ENCODE measurements around the gene PSME1. TPM values are rescaled to one million over a fixed set of nuclear protein-coding genes. Genes with fewer than 3 reads are reported as not detected.

PSME1 gene
- total and polyA plus RNA-seq, 3 experiments from 2014 or later = 343 to 1,041 (median 347) TPM

DNA sequence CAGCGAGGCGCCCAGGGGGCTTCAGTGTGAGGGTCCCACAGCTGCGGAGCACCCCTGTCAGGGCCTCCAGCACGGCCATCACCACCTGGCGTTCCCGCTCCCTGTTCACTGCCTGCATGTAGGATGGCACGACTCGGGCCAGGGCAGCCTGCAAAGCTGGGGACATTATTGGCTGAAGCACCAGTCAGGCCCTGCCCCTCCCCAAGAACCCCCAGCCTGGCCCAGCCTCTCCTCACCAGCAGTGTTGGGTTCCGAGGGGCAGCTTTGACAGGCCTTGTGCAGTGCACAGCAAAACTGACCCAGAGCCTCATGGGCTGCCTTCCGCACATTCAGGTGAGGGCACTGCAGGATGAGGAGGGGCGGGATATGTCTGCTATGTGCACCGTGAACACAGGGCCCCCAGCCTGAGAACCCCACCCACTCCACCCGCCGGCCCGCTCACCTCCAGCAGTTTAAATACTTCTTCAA, 47.1 kb downstream of the PSME1 start:
- Histone ChIP-seq H3K9me3 (ENCODE audit: low read length) (no peaks in the 10 kb centered on the region), H3K27ac (ENCODE audit: low read depth, low read length) (no peak overlapping the region), H3K4me1 (ENCODE audit: insufficient read depth, low read length) (peaks cover 13% of the 10 kb centered on the region), H3K4me3 (ENCODE audit: low read length) (no peak overlapping the region), H3K36me3 (ENCODE audit: insufficient read depth, low read length) (peaks cover 47% of the 10 kb centered on the region), H3K27me3 (ENCODE audit: insufficient read depth, low read length, poor library complexity, severe bottlenecking) (no peaks in the 10 kb centered on the region)
- CTCF ChIA-PET = interaction anchor here (1.6 kb wide), 1 partner anchor 22 kb away, joined by 6 read pairs; the partner anchor contains the start of gene IRF9
- Mint-ChIP-seq H3K4me1 (peaks cover 14 to 16% (median 16%) of the 10 kb centered on the region in 3 donors), H3K27me3 (no peaks in the 10 kb centered on the region), H3K9me3 (no peaks in the 10 kb centered on the region), H3K4me3 (no peak overlapping the region), H3K36me3 (peaks cover 0 to 87% (median 4%) of the 10 kb centered on the region in 3 donors), H3K27ac (peak overlapping the region in 1 of 8 donors; percentile 48)
- no peak for DNase-seq
- POLR2A ChIA-PET = no interaction called here

DNA sequence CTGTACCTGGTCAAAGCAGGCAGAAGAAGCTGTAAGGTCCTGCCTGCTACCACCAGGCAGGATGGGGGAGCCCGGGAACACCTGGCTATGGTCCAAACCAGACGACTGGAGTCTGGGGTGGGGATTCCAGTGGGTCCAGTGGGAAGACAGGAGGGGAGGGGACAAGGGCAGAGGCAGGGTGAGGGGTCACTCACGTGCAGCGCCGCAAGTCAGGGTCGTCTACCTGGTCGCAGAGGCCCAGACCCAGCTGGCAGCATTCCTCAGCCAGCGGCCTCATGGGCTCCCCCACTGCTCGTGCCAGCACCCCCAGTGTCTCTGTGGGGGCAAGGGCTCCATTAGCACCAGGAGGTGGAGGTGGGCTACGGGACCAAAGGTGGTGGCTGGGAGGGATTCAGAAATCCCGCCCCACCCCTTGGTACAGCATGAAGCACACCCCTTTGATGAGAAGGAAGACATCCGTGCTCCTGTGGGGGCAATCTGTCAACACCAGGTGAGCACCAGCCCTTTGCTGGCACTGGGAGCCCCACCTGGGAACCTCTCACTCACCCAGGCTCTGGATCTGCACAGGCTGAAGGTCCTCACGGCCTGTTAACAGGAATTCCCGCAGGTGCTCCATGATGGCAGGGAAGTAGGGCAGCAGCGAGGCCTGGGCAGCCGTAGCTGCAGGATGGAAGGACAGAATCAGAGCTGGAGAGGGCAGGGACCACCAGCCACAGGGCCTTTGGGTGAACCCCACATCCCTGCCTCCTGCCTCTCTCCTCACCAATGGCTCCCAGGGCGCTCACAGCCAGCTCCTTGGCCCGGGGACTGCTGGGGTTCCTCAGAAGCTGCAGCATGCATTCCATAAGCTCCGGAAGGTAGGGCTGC, 48.3 kb downstream of the PSME1 start:
- H3K4me1 ChIP-seq (ENCODE audit: insufficient read depth, low read length) = peaks cover 22% of the 10 kb centered on the region
- Mint-ChIP-seq H3K9me3 (no peaks in the 10 kb centered on the region), H3K36me3 (peaks cover 0 to 78% (median 4%) of the 10 kb centered on the region in 3 donors), H3K27me3 (no peaks in the 10 kb centered on the region), H3K4me1 (peaks cover 23 to 28% (median 27%) of the 10 kb centered on the region in 3 donors), H3K27ac (peak overlapping the region in 2 of 8 donors; percentile 17 to 27), H3K4me3 (no peak overlapping the region)
- POLR2A ChIA-PET = no interaction called here
- H3K9me3 ChIP-seq (ENCODE audit: low read length) = no peaks in the 10 kb centered on the region
- no peak overlapping the region for H3K27ac ChIP-seq (ENCODE audit: low read depth, low read length)
- H3K27me3 ChIP-seq (ENCODE audit: insufficient read depth, low read length, poor library complexity, severe bottlenecking) = no peaks in the 10 kb centered on the region
- peaks cover 42% of the 10 kb centered on the region for H3K36me3 ChIP-seq (ENCODE audit: insufficient read depth, low read length)
- DNase-seq = no peak
- CTCF ChIA-PET = interaction anchor here (0.6 to 2.4 kb wide), 4 partner anchors 11 to 74 kb away, joined by 3 to 6 read pairs (median 4); partner anchors contain the start of genes IRF9 and TM9SF1
- no peak overlapping the region for H3K4me3 ChIP-seq (ENCODE audit: low read length)

DNA sequence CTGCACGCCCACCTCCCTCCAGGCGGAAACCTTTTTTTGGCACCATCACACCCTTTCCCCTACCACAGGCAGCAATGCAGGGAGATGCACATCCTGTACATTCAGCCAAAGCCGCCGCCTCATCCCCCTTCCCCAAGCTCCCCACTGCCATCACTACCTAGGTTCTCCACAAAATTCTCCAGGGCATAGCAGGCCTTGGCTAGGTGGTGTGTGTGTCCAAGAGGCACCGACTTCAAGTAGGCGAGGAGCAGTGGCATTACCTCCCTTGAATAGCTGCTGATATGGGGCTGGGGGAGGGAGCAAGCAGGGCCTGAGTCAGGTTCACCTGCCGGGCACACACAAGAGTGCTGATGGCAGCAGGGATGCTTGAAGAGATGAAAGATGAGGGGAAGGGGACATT, 49.0 kb downstream of the PSME1 start:
- POLR2A ChIA-PET = interaction anchor here (1.2 kb wide), 1 partner anchor 11 kb away, joined by 3 read pairs; no protein-coding TSS in a partner anchor

DNA sequence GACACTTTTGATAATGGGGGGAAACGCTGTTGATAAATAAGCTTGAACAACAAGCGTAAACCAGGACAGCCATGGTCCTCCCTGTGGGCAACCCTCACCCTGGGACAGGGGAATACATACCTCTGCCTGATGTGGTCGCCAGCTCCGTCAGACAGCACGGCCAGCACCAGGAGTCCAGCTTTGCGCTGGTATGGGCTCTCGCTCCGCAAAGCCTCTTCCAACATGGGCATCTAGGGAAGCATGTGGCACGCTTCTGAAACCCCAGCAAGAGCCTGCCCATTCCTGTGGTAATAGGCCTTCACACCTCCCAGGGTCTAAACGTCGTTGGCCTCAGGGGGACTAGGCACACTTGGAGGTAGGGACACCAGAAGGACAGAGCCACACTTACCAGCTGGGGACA, 49.7 kb downstream of the PSME1 start:
- POLR2A ChIA-PET = interaction anchor here (0.6 to 1.2 kb wide), 2 partner anchors 10 to 27 kb away, joined by 3 read pairs; no protein-coding TSS in a partner anchor
- Mint-ChIP-seq H3K36me3 (peaks cover 0 to 70% (median 3%) of the 10 kb centered on the region in 3 donors), H3K4me1 (peaks cover 24 to 34% (median 29%) of the 10 kb centered on the region in 3 donors), H3K27ac (peak overlapping the region in 3 of 8 donors; percentile 58 to 99 (median 66)), H3K9me3 (no peaks in the 10 kb centered on the region), H3K27me3 (no peaks in the 10 kb centered on the region), H3K4me3 (peak overlapping the region in 1 of 7 donors; percentile 24)
- no peaks in the 10 kb centered on the region for H3K9me3 ChIP-seq (ENCODE audit: low read length)
- no peak overlapping the region for H3K27ac ChIP-seq (ENCODE audit: low read depth, low read length)
- CTCF ChIA-PET = interaction anchor here (1.3 to 5.2 kb wide), 3 partner anchors 10 to 246 kb away, joined by 4 to 36 read pairs (median 6); partner anchors contain the start of genes IRF9 and TM9SF1
- H3K4me3 ChIP-seq (ENCODE audit: low read length) = no peak overlapping the region
- no peak for DNase-seq
- H3K27me3 ChIP-seq (ENCODE audit: insufficient read depth, low read length, poor library complexity, severe bottlenecking) = no peaks in the 10 kb centered on the region
- H3K4me1 ChIP-seq (ENCODE audit: insufficient read depth, low read length) = peaks cover 25% of the 10 kb centered on the region
- H3K36me3 ChIP-seq (ENCODE audit: insufficient read depth, low read length) = peaks cover 31% of the 10 kb centered on the region

More for the DNA sequence above, 49.0 kb downstream of the PSME1 start:
- Mint-ChIP-seq H3K27ac (peak overlapping the region in 3 of 8 donors; percentile 18 to 99 (median 35)), H3K4me1 (peaks cover 24 to 33% (median 29%) of the 10 kb centered on the region in 3 donors), H3K36me3 (peaks cover 0 to 73% (median 4%) of the 10 kb centered on the region in 3 donors), H3K9me3 (no peaks in the 10 kb centered on the region), H3K4me3 (peak overlapping the region in 1 of 7 donors; percentile 65), H3K27me3 (no peaks in the 10 kb centered on the region)
- Histone ChIP-seq H3K27ac (ENCODE audit: low read depth, low read length) (no peak overlapping the region), H3K9me3 (ENCODE audit: low read length) (no peaks in the 10 kb centered on the region), H3K36me3 (ENCODE audit: insufficient read depth, low read length) (peaks cover 37% of the 10 kb centered on the region), H3K4me3 (ENCODE audit: low read length) (no peak overlapping the region), H3K4me1 (ENCODE audit: insufficient read depth, low read length) (peaks cover 25% of the 10 kb centered on the region), H3K27me3 (ENCODE audit: insufficient read depth, low read length, poor library complexity, severe bottlenecking) (no peaks in the 10 kb centered on the region)
- DNase-seq = no peak
- CTCF ChIA-PET = interaction anchor here (1.3 to 5.2 kb wide), 3 partner anchors 10 to 247 kb away, joined by 4 to 36 read pairs (median 6); partner anchors contain the start of genes IRF9 and TM9SF1

DNA sequence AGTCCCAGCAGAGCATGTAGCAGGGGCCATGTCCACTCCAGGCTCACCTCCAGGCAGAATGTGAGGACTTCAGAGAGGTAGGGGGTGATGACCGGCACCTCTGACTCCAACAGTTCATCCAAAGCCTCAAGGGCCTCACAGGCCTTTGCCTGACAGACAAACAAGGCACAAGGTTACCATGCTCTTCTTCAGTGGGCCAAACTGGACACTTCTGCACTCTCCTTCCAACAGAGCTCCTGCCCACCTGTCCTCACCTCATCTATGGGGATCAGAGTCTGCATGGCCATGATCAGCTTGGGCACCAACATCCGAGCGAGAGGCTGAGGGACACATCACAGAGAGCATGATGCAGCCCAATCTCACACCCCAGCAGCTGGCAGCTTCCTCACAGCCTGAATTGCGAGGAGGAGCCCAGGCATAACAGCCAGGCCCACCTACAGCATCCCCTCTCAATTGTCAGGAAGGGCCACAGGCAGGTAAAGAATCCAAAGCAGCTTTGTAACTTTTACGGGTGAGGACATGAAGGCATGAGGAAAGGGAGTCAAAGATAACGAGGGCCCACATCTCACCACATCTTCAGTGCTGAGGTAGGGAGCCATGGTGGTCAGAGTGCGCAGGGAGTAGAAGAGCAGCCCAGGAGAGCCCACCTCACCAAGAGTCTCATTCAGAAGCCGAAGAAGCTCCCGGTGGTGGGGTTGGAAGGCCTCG, 51.0 kb downstream of the PSME1 start:
- H3K9me3 ChIP-seq (ENCODE audit: low read length) = no peaks in the 10 kb centered on the region
- no peak overlapping the region for H3K27ac ChIP-seq (ENCODE audit: low read depth, low read length)
- ChIA-PET POLR2A (interaction anchor here (1.3 kb wide), 1 partner anchor 25 kb away, joined by 3 read pairs; no protein-coding TSS in a partner anchor), CTCF (interaction anchor here (0.8 to 5.2 kb wide), 4 partner anchors 26 to 250 kb away, joined by 3 to 36 read pairs (median 5); partner anchors contain the start of genes IRF9 and TINF2)
- Mint-ChIP-seq H3K4me3 (peak overlapping the region; percentile 34 to 94 (median 69)), H3K27ac (peak overlapping the region; percentile 58 to 99 (median 86)), H3K9me3 (no peaks in the 10 kb centered on the region), H3K27me3 (no peaks in the 10 kb centered on the region), H3K36me3 (peaks cover 0 to 68% (median 0%) of the 10 kb centered on the region in 3 donors), H3K4me1 (peaks cover 21 to 43% (median 30%) of the 10 kb centered on the region in 3 donors)
- H3K36me3 ChIP-seq (ENCODE audit: insufficient read depth, low read length) = peaks cover 36% of the 10 kb centered on the region
- H3K4me3 ChIP-seq (ENCODE audit: low read length) = no peak overlapping the region
- H3K27me3 ChIP-seq (ENCODE audit: insufficient read depth, low read length, poor library complexity, severe bottlenecking) = no peaks in the 10 kb centered on the region
- no peak for DNase-seq
- H3K4me1 ChIP-seq (ENCODE audit: insufficient read depth, low read length) = peaks cover 25% of the 10 kb centered on the region

DNA sequence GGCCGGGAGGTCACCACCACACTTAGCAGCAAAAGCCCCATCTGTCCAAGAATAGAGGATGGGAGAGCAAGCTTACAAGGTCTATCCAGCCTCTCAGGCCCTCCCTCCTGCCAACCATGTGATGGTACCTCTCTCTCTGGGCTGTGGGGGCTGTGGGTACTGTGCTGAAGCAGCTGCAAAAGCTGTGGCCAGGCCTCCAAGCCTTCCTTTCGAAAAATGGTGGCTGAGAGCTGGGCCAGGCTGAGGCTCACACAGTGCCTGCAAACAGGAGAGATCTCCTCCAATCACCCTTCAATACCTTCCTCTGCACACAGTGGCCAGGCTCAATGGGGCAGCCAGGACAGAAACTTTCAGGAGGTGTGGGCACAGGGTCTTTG, 51.5 kb downstream of the PSME1 start:
- Mint-ChIP-seq H3K4me1 (peaks cover 24 to 49% (median 36%) of the 10 kb centered on the region in 3 donors), H3K27ac (peak overlapping the region; percentile 80 to 99 (median 96)), H3K27me3 (no peaks in the 10 kb centered on the region), H3K9me3 (no peaks in the 10 kb centered on the region), H3K4me3 (peak overlapping the region; percentile 90 to 95 (median 92)), H3K36me3 (peaks cover 0 to 68% (median 2%) of the 10 kb centered on the region in 3 donors)
- no peaks in the 10 kb centered on the region for H3K27me3 ChIP-seq (ENCODE audit: insufficient read depth, low read length, poor library complexity, severe bottlenecking)
- H3K9me3 ChIP-seq (ENCODE audit: low read length) = no peaks in the 10 kb centered on the region
- peak overlapping the region; percentile 85 for H3K4me3 ChIP-seq (ENCODE audit: low read length)
- CTCF ChIA-PET = interaction anchor here (0.8 to 5.2 kb wide), 4 partner anchors 26 to 249 kb away, joined by 3 to 36 read pairs (median 5); partner anchors contain the start of genes IRF9 and TINF2
- H3K4me1 ChIP-seq (ENCODE audit: insufficient read depth, low read length) = peaks cover 28% of the 10 kb centered on the region
- H3K27ac ChIP-seq (ENCODE audit: low read depth, low read length) = no peak overlapping the region
- H3K36me3 ChIP-seq (ENCODE audit: insufficient read depth, low read length) = peaks cover 41% of the 10 kb centered on the region
- POLR2A ChIA-PET = interaction anchor here (1.3 kb wide), 1 partner anchor 25 kb away, joined by 3 read pairs; no protein-coding TSS in a partner anchor
- no peak for DNase-seq
